ENCODE data around the gene MAP1B.

Gene MAP1B

DNA sequence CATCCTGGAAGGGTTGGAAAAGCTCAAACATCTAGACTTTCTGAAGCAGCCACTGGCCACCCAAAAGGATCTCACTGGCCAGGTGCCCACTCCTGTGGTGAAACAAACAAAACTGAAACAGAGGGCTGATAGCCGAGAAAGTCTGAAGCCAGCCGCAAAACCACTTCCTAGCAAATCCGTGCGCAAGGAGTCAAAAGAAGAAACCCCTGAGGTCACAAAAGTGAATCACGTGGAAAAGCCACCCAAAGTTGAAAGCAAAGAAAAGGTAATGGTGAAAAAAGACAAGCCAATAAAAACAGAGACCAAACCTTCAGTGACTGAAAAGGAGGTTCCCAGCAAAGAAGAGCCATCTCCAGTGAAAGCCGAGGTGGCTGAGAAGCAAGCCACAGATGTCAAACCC is 87.6 kb downstream of the MAP1B start:
- no peak for DNase-seq (ENCODE audit: low spot score)

DNA sequence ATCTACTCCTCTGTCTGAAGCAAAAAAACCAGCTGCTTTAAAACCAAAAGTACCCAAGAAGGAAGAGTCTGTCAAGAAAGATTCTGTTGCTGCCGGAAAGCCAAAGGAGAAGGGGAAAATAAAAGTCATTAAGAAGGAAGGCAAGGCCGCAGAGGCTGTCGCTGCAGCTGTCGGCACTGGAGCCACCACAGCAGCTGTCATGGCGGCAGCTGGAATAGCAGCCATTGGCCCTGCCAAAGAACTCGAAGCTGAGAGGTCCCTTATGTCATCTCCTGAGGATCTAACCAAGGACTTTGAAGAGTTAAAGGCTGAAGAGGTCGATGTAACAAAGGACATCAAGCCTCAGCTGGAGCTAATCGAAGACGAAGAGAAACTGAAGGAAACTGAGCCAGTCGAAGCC is 88.3 kb downstream of the MAP1B start:
- DNase-seq (ENCODE audit: low spot score): no peak

DNA sequence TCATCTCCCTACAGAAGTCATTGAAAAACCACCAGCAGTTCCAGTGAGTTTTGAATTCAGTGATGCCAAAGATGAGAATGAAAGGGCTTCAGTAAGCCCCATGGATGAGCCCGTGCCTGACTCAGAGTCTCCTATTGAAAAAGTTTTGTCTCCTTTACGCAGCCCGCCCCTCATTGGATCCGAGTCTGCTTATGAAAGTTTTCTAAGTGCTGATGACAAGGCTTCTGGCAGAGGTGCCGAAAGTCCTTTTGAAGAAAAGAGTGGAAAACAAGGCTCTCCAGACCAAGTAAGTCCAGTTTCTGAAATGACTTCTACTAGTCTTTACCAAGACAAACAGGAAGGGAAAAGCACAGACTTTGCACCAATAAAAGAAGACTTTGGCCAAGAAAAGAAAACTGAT is 90.1 kb downstream of the MAP1B start:
- no peak for DNase-seq (ENCODE audit: low spot score)

DNA sequence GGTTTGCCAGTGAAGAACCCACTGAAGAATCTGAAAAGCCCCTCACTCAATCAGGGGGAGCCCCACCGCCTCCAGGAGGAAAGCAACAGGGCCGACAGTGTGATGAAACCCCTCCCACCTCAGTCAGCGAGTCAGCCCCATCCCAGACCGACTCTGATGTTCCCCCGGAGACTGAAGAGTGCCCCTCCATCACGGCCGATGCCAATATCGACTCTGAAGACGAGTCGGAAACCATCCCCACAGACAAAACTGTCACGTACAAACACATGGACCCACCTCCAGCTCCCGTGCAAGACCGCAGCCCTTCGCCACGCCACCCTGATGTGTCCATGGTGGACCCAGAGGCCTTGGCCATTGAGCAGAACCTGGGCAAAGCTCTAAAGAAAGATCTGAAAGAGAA is 92.4 kb downstream of the MAP1B start:
- no peak for DNase-seq (ENCODE audit: low spot score)

DNA sequence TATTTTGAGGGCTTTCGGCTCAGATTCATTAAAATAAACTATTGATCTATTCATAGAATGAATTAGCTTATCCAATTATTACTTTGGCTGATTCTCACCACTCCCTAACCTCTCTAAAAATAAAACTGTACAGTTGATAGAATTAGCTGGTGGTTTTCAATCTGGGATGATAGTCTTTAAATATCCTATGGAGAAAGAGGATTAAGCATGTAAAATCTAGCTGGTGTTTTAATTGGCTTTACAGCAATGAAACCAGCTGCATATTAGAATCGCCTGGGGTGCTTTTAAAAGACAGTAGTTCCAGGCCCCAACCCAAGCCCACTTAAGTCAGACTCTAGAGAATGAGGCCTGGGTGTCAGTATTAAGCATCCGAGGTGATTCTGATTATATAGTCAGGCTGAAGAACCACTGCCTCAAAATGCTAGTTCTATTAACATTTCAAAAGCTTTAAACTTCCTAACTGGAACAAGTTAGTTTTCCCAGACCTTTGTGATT is 95.1 kb downstream of the MAP1B start:
- DNase-seq (ENCODE audit: low spot score): no peak

DNA sequence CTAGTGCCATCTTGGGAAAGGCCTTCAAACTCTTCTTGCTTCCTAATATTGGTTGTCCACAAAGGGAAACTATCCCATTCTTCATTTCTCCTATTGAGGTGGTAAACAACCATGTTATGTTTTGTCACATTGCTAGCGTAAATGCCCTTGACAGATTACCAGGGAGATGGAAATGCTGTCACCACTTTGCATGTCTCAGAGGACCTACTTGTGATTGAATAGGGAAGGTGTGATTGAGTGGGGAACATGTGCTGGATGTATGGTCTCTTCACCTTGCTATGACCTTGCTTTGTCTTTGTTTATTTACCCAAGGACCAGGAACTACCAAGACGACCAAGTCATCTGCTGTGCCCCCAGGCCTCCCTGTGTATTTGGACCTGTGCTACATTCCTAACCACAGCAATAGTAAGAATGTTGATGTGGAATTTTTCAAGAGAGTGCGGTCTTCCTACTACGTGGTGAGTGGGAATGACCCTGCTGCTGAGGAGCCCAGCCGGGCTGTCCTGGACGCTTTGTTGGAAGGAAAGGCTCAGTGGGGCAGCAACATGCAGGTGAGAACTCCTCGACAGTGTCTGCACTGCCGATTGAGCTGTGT is 96.1 kb downstream of the MAP1B start:
- no peak for DNase-seq (ENCODE audit: low spot score)

DNA sequence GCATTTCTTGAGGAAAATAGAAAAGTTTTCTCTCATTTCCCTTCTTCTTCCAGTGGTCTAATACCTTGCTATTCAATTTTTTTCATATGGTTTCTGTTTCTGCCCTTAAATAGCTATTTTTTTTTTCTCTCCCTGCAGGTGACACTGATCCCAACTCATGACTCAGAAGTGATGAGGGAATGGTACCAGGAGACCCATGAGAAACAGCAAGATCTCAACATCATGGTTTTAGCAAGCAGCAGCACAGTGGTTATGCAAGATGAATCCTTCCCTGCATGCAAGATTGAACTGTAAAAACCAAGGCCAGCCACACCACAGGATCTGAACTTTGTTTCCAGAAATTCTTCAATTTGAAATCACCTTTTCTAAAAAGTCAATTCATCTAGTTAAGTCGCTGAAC is 97.7 kb downstream of the MAP1B start:
- no peak for DNase-seq (ENCODE audit: low spot score)

DNA sequence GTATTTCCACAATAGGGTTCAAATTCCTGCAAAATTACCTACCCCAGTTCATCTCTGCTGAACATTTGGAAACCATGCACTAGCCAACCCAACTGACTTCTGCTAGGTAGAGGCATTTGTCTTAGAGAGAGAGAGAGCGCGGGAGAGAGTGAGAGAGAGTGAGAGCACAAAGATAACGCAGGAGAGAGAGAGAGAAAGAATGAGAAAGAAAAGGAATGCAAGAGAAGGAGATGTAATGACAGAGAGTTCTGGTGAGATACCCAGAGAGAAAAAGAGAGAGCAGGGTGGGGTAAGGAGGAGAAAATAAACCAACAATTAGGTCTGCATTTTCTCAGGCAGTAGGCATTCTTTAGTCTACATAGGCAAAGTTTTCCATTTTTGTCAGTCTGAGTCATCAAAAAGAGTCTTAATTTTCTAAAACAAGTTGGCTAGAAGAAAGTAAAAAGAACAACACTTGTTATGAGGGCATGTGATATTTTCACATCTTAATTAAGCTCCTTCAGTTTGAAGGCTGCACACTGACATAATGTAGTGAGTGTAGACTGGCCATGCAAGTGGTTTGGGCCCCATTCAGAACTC is 98.2 kb downstream of the MAP1B start:
- DNase-seq (ENCODE audit: low spot score): peak; percentile 20

DNA sequence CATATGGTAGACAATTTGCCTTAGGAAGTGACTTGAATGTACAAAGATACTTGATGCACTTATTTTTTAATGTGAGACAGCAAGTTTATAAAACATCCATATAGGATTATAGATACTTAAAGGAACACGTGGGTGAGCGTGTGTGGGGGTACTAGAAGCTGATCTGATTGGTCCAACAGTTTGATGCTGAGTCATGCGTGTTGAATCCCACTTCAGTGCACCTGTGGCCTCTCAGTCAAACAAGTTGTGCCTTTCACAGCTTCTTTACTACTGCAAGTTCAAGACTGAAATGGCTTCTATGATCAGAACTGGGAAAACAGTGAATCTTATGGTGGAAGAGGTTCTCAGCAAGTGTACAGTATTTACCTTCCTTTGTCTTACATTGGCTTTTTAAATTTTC is 98.9 kb downstream of the MAP1B start:
- DNase-seq (ENCODE audit: low spot score): no peak

DNA sequence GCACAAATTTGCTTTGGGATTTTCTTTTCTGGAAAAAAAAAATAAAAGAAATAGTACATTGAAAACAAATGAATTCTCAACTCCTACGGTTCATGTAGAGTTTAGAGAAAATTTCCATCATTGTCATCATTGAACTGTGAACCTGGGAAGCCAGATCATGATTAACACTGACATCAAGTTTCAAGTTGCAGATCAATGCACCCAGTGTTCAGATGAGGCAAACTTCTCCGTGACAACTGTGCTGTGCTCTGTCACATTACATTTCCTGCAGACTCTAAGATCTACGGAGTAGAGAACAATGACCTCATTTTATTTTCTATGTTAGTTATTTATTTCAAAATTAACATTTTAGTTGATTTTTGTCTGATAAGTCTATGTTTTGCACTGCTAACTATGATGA is 99.7 kb downstream of the MAP1B start:
- DNase-seq (ENCODE audit: low spot score): no peak

DNA sequence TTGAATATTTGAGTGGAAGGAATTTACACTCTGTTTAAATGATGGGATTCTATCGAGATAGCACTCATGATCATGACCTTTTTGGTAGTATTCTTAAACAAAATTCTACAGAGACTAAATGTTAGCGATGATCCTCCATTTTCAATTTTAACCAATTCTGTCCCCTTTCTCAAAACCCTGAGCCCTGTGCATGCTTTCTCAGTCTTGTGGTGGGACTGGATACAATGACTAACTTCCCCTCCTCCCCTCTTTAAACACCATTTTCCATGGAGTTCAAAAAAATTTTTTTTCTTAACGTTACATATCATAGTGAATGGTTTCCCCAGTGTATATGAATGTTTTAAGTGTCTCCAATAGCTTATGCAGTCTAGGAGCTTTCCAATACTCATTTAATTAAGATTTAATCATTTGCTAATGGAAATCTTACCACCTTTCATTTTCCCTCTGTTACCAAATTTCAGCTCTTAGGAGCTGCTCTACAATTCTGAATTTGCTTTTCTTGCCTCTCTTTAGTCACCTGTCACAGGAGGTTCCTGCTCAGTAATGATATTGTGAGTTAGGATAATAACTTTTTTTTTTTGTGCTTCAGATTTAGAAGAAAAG is 101.2 kb downstream of the MAP1B start:
- DNase-seq (ENCODE audit: low spot score): no peak

DNA sequence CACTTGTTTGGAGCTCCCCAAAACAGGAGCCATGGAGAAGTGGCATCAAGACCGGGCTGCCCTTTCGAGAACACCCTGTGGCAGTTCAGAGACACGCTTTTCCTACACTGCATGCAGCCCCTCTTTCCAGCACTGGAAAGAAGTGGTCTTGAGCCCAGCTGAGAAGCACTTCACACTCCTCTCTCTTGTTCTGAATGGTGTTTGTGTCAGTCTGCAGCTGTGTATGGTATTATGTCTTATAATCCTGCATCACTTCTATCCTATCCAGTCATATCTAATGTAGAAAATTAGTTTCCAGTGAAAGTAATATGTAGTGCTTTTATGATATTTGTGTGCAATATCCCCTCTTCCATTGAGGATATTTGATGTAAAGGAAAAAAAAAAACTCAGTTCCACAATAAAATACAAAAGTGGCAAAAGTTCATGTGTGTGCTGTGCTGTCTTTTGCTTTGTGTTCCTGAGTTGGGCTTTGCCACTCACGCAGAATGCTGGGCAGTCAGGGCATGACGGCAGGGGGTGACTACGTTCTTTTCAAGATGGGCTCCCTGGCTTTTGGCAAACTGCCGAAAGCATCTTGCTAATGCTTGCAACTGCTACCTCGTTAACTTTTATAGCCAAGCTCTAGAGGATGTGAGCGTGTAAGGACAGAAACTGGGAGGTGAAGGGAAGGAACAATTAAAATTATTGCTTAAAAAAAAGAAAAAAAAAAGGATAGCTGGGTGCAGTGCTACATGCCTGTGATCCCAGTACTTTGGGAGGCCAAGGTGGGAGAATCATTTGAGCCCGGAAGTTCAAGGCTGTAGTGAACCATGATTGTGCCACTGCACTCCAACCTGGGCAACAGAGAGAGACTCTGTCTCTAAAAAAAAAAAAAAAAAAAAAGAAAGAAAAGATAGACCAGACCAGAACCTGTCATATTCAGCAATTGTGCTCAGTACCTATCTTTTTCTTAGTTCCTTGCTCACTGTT is 102.2 kb downstream of the MAP1B start:
- no peak for DNase-seq (ENCODE audit: low spot score)

DNA sequence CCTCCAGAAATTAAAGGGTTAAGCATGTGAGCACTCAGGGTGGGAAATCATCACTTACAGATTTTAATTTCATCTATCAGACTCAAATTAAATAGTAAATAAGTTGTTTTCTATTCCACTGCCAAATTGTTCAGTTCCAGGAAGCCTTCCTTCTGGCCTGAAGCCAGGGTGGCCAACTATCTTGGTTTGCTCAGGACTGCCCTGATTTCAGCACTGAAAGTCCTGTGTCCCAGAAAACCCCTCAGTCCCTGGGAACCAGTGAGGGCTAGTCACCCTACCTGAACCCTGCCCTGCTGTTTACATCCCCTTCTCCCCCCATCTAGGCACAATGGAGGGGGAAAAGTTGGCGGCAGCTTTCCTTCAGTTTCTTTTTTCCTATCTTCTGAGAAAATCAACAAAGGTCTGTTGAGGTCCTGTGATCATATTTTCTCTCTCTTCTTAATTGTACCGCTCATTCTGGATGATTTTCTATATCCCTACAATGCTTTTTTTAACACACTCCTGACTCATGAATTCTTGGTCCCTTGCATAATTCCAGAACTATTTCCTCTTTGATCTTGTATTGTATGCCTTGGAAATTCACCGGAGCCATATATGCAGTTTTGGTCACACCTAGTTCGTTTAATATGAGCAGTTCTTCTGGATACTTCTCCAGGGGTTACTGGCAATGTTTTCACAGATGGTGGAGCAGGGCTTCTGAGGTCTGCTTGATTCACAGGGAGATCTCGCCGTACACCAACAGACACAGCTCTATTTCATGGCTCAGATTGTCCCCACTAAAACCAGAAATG is 103.8 kb downstream of the MAP1B start:
- DNase-seq (ENCODE audit: low spot score): peak; percentile 49

DNA sequence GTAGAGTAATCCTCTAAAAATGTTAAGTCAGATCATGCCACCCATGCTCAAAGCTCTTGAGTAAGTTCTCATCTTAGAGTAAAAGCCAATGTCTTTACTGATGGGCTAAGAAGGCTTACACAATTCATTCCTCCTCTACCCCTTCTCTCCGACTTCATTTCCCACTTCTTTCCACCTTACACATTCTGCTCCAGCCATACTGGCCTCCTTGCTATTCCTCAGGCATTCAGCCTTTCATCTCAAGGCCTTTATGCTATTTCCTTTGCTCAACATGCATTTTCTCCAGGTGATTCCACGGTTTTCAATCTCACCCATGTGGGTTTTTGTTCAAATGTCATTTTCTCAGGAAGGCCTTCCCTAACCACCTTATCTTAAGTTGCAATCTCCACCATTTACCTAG is 104.9 kb downstream of the MAP1B start:
- no peak for DNase-seq (ENCODE audit: low spot score)

DNA sequence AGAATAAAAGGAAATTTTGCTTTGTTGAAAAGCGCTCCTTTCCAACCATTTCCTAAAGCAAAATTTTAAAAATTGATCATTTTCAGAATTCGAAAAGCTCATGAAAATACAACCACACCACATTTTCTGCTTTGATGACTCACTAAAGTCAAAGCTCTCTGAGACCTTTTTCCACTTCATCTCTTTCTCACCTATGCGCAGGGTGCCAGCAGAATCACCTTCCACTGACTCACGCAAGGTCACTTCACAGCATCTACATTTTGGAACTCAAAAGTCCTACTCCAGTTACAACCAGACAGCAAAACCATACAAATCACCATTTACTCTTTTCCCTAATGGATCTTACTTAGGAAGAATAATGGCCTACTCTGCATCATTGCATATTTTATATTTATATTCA is 106.2 kb downstream of the MAP1B start:
- no peak for DNase-seq (ENCODE audit: low spot score)

DNA sequence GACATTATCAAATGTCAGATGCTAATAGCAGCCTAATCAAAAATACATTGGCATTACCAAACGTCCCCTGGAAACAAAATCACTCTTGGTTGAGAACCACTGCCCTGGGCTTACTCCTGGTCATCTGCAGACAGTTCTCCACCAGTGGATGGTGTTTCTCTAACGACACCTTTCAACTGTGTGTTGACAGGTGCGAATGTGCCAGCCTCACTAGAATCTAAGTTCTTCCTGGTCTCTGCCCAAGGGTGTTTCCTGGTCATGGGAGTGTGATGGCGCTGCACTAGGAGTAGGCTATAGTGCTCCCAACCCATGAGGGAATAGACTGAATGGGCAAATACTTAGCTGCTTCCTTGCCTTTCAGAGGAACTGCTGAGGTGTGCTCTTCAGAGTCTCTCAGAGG is 106.9 kb downstream of the MAP1B start:
- DNase-seq (ENCODE audit: low spot score): no peak

DNA sequence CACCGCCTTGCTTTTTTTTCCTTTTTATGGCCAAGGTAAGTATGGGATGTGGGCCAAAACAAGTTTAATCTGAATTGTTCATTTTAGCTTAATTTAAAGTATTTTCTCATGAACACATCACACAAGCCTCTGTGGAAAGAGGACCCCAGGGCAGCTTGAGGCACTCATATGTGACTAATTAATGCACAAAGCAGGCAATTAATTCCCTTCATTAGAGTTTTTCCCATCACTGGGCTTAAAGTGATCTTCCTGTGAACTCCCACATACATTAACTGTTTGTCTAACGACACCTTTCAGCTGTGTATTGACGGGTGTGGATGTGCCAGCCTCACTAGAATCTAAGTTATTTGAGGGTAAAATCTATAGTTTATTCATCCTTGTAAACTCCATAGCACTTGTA is 109.5 kb downstream of the MAP1B start:
- DNase-seq (ENCODE audit: low spot score): no peak

DNA sequence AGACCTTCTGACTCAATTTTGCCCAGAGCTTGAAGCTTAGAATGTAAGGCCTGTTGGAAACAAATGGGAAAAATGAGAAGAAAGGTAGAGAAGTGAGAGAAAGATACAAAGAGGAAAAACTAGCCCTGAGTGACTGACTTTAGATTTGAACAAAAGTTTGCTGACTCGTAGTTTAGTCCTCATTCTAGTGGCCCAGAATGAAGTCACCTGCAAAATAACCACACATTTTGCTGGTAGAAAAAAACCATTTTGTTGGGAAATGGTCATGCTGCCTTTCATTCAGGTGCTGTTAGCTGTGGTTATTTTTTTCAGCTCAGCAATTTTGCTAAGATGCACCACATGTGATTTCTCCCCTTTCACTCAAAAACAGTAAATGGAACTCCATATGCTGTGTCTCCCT is 113.8 kb downstream of the MAP1B start:
- no peak for DNase-seq (ENCODE audit: low spot score)

DNA sequence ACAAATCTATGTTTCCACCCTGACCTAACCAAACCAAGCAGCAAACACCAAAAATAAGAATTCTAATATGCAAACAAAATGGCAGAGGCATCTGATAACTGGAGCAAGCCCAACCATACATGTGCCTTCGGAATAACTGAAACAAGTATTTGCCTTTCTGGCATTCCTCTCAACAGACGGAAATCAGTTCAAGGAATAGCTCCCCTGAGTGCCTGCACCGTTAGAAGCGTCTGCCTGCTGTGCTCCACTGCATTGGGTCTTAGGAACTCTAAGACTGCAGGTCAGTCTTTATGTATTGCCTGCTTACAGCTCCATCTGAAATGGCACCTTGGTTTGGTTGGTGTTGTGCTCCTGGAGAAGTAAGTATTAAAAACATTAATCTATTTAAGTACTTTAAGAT is 114.3 kb downstream of the MAP1B start:
- no peak for DNase-seq (ENCODE audit: low spot score)

DNA sequence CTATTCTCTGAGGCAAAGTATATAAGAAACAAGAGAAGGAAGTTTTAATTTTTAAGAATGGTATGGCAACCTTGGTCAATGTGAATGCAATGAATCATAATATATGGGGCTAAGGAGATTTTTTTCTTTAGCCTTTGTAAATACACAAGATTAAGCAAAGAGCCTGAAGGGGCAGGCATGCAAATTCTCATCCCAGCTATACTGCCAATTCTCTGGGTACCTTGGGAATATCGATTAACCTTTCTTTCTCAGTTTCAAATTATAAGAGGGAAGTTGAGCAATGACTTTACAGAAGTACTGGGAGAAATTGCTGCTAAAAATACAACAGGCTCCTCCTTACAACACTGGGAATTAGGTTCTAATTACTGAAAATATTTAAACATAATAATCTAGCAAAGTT is 115.2 kb downstream of the MAP1B start:
- DNase-seq (ENCODE audit: low spot score): no peak

DNA sequence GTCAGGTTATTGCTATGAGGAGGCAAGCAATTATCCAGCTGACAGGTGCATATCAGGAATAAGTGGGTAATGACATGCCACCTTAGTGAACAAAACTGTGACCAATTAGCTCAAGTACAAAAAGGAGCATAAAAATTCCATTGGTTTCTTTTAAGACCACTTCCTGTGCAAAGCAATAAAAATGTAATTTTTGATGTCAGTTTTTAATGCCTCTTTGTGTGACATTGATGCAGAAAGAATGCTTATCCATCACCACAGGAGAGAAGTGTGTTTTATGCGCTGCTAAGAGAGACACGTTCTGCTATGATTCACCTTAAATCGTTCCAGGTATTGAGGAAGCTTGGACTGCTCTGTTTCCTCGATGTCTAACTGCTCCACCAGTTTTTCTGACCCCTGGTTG is 116.1 kb downstream of the MAP1B start:
- DNase-seq (ENCODE audit: low spot score): no peak

DNA sequence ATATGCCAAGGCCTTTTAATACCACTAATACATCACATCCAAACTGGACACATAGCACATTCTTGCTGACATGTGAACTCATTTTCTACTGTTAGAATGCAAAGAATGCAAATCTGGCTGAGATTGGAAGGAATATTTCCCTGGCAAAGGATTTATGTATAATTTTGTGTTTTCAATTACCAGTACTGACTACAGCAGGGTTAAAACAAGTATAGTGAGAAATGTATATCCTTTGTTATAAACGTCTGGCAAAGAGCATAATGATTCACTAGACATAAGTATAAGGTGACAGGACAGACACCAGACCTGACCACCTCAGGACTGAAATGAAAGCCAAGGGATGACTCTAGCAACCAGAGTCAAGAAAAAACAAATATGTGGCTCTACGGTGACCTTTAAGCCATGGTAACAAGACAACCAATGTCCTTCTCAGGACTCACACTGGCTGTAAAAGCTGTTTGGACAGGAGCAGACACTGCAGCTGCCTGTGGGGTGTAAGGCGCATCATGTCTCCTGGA is 117.7 kb downstream of the MAP1B start:
- DNase-seq (ENCODE audit: low spot score): peak; percentile 35

Data from AG08396 (cell line).